IPS-20b (cell line): ENCODE data around the gene LUC7L.
"Not testable (repeated sequence)": the region's sequence is repeated elsewhere in the genome, so short reads cannot be mapped to it uniquely, and the experiment has no call there.

ENCODE experiments used
- H3K27ac ChIP-seq: one replicate; pipeline ENCODE4 v1.5.1; 2013; ENCODE audit warnings: low read length
- H3K27me3 ChIP-seq: 2 replicates; pipeline ENCODE4 v1.6.1; 2013; ENCODE audit warnings: mild to moderate bottlenecking, low read length, inconsistent platforms; ENCODE audit not compliant: insufficient read depth
- H3K36me3 ChIP-seq: 2 replicates; pipeline ENCODE4 v1.6.1; 2013; ENCODE audit warnings: low read depth, mild to moderate bottlenecking, inconsistent platforms, low read length, moderate library complexity; ENCODE audit not compliant: insufficient read depth
- H3K4me1 ChIP-seq: 2 replicates; pipeline ENCODE4 v1.6.1; 2013; ENCODE audit warnings: mild to moderate bottlenecking, control low read depth, inconsistent platforms, low read length, moderate library complexity; ENCODE audit not compliant: insufficient read depth
- H3K4me3 ChIP-seq: 2 replicates; pipeline ENCODE4 v1.5.1; 2013; ENCODE audit warnings: mild to moderate bottlenecking, low read length, inconsistent platforms
- H3K9ac ChIP-seq: 2 replicates; pipeline ENCODE4 v1.6.1; 2013; ENCODE audit warnings: low read depth, mild to moderate bottlenecking, inconsistent platforms, low read length, moderate library complexity
- H3K9me3 ChIP-seq: 2 replicates; pipeline ENCODE4 v1.6.1; 2013; ENCODE audit warnings: mild to moderate bottlenecking, low read depth, low read length, inconsistent platforms; ENCODE audit not compliant: insufficient read depth

The LUC7L gene

DNA sequence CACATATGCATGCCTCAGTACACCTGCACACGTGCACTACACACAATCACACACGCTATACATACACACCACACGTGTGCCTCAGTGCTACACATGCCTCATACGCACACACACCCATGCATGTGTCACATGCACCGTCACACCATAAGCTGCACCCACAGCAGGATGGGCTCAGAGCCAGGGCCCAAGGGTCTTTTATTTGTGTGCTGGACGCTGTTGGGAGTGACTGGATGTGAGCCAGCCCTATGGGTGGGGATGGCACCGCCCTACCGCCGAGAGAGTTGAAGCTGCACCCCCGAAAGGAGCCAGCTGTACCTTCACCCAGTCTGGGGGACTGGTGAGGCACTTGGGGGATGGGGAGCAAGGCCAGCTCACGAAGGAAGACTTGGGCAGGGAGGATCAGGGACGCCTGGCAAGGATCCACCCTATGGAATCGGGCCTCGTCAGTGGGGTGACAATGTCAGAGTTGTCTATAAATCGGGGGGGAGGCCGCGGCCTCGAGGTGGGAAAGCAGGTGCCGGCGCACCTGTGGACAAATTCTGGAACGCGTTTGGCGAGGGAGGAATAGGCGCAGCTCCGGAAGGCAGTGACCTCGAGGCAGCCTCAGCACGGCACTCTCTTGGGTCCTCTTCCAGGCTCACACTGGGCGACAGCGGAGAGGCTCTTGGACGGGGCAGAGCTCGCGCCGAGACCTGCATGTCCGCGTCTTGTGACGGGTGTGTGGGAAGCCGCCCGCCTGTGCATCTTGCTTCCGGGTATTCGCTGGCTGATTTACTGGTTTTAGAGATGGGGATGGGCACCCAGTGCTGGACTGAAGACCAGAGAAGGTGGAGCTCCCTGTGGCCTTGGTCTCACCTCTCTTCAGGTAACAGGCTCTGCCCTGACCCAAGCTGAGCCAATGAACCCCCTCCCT lies 39.1 kb upstream of the LUC7L start:
- Histone ChIP-seq H3K27ac (no peak overlapping the region), H3K4me1 (no peaks in the 10 kb centered on the region), H3K36me3 (peaks cover 11% of the 10 kb centered on the region; the same call in 1 of the 2 replicates), H3K9ac (no peak overlapping the region), H3K27me3 (no peaks in the 10 kb centered on the region), H3K9me3 (no peaks in the 10 kb centered on the region), H3K4me3 (no peak overlapping the region)

DNA sequence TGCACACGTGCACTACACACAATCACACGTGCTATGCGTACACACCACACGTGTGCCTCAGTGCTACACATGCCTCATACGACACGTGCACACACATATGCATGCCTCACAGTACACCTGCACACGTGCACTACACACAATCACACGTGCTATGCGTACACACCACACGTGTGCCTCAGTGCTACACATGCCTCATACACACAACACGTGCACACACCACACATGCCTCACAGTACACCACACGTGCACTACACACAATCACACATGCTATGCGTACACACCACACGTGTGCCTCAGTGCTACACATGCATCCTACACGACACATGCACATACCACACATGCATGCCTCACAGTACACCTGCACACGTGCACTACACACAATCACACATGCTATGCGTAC lies 38.3 kb upstream of the LUC7L start:
- H3K27me3 ChIP-seq, H3K27ac ChIP-seq, H3K9me3 ChIP-seq, H3K4me1 ChIP-seq, H3K4me3 ChIP-seq, H3K9ac ChIP-seq: not testable (repeated sequence)
- H3K36me3 ChIP-seq = peaks cover 14% of the 10 kb centered on the region; the same call in 1 of the 2 replicates

DNA sequence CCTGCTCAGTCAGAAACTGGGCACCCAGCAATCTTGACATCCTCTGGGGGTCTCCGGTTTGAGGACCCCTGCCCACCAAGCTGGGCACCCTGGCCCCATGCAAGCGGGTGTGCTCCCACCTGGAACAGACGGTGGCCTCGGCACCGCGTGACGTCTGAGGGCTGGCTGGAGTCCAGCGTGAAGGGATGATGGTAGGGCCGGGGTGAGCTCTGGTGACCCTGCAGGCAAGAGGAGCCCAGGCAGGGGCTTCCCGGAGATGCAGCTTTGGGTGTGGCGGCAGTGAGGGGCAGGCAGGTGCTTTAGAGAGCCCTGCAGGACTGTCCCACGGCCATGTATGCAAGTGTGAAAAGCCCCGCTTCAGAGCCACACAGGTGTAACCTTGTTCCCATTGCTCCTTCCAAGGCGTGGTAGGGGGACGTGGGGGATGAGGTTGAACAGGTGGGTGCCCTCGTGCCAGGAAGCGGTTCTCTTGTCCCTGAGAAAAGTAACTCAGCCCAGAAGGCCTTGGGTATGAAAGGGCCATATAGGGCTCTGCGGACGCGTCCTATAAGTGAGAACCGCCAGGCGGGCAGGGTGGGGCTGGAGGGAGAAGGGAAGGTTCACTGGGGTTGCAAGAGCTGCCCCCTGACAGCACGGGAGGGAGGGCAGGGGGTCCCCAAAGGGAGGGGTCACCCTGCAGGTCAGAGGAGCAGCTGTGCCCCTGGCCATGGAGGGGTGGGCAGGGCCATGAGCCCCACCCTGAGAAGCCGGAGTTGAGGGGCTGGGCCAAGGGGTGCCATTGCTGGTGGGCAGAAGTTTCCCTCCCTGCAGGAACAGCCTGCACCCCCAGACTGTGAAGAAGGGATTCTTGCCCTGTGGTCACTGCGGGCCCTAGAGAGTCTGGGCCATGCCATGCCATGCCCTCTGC lies 37.3 kb upstream of the LUC7L start:
- Histone ChIP-seq H3K4me3 (no peak overlapping the region), H3K27ac (no peak overlapping the region), H3K36me3 (peaks cover 22% of the 10 kb centered on the region), H3K9ac (no peak overlapping the region), H3K4me1 (no peaks in the 10 kb centered on the region), H3K27me3 (no peaks in the 10 kb centered on the region), H3K9me3 (no peaks in the 10 kb centered on the region)

DNA sequence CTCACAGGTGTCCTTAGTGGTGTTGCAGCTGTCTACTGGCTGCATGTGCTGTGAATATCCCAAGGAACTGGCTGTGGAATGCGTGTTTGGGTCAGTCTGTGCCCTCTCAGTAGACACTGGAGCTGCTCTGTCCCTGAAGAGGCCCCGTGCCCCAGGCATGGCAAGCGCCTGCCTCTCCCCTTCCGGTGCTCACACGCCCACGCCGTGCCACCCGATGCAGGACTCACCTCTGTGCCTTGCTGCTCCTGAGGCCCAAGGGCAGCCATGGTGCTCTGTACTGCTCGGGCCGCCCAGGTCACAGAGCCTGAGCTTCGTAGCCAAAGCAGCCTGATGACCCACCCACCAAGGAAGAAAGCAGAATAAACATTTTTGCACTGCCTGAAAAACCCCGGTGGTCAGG lies 36.5 kb upstream of the LUC7L start:
- Histone ChIP-seq H3K36me3 (peaks cover 30% of the 10 kb centered on the region), H3K27ac (no peak overlapping the region), H3K4me3 (no peak overlapping the region)

DNA sequence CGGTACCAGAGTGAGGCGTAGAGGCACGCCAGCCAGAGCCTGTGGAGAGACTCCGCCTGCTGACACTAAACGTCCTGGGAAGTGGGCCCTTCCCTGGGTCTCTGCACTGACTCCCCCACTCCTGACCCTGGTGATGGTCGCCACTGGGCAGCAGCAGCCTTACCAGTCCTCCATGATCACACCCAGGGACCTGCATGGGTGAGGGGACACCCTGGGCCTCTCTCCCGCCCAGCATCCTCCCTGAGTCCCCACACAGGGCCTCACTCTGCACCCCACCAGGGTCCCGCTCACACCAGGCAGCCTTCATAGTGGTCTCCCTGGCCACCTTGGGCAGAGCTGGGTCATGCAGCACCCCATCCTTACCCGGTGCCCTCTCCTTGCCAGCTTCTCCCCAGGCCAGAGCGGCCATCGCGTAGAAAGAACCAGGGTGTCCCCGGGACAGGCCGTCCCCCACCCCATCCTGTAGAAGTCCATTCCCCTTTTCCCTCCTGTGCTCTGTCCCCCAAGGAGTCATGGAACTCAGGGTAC lies 35.8 kb upstream of the LUC7L start:
- H3K4me3 ChIP-seq = no peak overlapping the region
- H3K9ac ChIP-seq = no peak overlapping the region
- no peaks in the 10 kb centered on the region for H3K4me1 ChIP-seq
- H3K9me3 ChIP-seq = no peaks in the 10 kb centered on the region
- no peak overlapping the region for H3K27ac ChIP-seq
- no peaks in the 10 kb centered on the region for H3K27me3 ChIP-seq
- H3K36me3 ChIP-seq = peaks cover 35% of the 10 kb centered on the region

More for the DNA sequence above, 36.5 kb upstream of the LUC7L start:
- Histone ChIP-seq H3K9ac (no peak overlapping the region), H3K27me3 (no peaks in the 10 kb centered on the region), H3K4me1 (no peaks in the 10 kb centered on the region), H3K9me3 (no peaks in the 10 kb centered on the region)

DNA sequence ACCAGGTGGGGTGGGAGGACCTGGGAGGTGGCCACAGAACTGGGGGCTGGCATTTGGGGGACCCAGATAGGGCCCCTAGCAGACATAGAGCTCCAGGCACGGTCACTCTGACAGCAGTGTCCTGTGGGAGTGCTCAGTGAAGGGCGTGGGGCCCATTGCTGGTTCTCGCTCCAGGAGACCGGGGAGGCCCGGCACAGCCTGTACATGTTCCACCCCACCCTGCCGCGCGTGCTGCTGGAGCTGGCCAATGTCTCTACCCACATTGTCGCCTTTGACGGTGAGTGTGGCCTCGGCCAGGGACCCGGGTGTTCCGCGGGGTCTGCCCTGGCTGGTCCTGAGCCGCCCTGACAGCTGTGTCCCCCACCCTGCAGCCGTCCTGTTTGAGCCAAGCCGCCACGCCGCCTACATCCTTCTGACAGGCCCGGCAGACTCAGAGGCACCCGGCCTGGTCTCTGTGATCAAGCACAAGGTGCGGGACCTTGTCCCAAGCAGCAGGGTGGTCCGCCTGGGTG lies 35.2 kb upstream of the LUC7L start:
- no peak overlapping the region for H3K4me3 ChIP-seq
- no peak overlapping the region for H3K9ac ChIP-seq
- no peaks in the 10 kb centered on the region for H3K27me3 ChIP-seq
- H3K27ac ChIP-seq = no peak overlapping the region
- no peaks in the 10 kb centered on the region for H3K9me3 ChIP-seq
- H3K36me3 ChIP-seq = peaks cover 41% of the 10 kb centered on the region
- no peaks in the 10 kb centered on the region for H3K4me1 ChIP-seq

DNA sequence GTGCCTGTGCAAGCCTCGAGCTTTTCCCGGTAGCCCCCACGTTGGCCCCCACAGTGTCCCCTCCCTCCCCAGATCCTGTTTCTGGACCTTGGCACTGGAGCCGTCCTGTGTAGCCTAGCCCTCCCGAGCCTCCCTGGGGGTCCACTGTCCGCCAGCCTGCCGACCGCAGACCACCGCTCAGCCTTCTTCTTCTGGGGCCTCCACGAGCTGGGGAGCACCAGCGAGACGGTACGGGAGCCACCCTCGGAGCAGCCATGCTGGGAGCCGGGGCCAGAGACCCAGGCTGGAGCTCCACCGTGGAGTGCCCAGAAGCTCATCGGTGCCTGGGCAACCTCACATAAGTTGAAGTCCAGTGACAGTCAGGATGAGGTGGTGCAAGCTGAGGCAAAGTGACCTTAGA lies 34.7 kb upstream of the LUC7L start:
- H3K4me1 ChIP-seq = no peaks in the 10 kb centered on the region
- H3K9me3 ChIP-seq = no peaks in the 10 kb centered on the region
- no peak overlapping the region for H3K27ac ChIP-seq
- no peaks in the 10 kb centered on the region for H3K27me3 ChIP-seq
- no peak overlapping the region for H3K9ac ChIP-seq
- no peak overlapping the region for H3K4me3 ChIP-seq
- peaks cover 47% of the 10 kb centered on the region for H3K36me3 ChIP-seq

DNA sequence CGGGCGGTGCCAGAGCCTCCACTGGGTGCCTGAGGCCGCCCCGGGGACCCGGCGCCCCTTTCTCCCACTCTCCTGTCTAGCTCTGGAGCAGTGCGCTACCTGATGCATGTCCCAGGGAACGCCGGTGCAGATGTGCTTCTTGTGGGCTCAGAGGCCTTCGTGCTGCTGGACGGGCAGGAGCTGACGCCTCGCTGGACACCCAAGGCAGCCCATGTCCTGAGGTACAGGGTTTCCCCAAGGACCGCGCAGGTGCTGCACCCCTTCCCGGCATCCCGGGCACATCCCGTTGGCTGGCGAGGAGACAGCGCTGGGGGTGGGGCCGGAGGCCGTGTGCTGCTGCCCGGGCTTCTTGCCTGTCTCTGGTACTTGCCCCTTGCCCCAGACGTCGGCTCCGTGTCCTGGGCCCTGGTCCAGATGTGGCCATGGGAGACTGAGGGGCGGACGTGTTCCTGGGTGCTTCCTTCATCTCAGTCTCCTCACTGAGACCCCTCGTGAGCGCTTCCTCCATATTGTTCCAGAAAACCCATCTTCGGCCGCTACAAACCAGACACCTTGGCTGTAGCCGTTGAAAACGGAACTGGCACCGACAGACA lies 34.0 kb upstream of the LUC7L start:
- no peaks in the 10 kb centered on the region for H3K4me1 ChIP-seq
- no peak overlapping the region for H3K27ac ChIP-seq
- no peak overlapping the region for H3K9ac ChIP-seq
- peaks cover 47% of the 10 kb centered on the region for H3K36me3 ChIP-seq
- no peaks in the 10 kb centered on the region for H3K9me3 ChIP-seq
- no peak overlapping the region for H3K4me3 ChIP-seq
- no peaks in the 10 kb centered on the region for H3K27me3 ChIP-seq

DNA sequence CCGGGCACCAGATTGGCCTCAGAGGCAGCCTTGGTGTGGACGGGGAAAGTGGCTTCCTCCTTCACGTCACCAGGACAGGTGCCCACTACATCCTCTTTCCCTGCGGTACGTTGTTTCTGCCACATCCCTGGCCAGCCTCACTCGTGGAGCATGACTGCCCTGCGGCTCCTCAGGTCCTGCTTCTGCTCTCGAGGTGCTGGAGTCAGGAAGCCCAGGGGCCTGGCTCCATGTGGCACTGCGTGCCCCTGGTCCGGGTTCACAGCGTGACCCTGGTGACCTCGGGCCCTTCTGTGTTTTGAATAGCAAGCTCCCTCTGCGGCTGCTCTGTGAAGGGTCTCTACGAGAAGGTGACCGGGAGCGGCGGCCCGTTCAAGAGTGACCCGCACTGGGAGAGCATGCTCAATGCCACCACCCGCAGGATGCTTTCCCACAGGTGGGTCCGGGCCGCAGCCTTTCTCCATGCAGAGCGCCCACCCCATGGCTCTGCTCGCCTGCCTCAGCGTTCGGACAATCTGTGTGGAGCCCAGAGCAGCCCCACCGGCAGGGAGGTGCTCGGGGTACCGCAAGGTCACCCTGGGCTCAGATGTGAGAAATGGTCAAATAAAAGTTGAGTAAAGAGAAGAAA lies 33.0 kb upstream of the LUC7L start:
- Histone ChIP-seq H3K27ac (no peak overlapping the region), H3K9ac (no peak overlapping the region), H3K4me1 (no peaks in the 10 kb centered on the region), H3K36me3 (peaks cover 47% of the 10 kb centered on the region), H3K4me3 (no peak overlapping the region), H3K27me3 (no peaks in the 10 kb centered on the region), H3K9me3 (no peaks in the 10 kb centered on the region)

DNA sequence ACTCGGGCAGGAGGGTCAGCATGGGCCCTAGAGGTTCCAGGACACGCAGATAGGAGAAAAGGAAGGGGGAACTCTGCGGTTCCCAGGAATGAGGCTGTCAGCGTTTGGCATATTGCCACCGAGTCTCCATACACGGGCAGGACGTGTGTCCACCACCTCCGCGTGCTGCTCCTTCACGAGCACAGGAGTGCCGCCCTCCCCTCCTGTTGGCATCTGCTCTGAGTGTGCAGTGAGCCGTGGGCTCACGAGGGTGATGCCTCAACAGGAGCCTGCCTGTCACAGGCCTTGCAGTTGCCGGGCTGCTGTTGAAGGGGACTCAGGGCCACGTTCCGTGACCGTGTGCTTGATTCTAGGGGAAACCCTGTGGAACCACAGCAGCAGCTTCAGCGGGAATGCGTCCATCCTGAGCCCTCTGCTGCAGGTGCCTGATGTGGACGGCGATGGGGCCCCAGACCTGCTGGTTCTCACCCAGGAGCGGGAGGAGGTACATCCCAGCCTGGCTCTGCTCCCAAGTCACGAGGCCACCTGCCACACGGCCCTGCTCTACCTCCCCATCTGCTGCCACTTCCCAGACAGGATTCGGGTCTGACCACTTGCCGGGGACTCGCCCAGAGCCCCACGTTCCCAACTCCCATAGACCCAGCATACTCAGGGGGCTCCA lies 31.9 kb upstream of the LUC7L start:
- no peaks in the 10 kb centered on the region for H3K4me1 ChIP-seq
- H3K36me3 ChIP-seq = peaks cover 49% of the 10 kb centered on the region
- no peaks in the 10 kb centered on the region for H3K27me3 ChIP-seq
- no peak overlapping the region for H3K27ac ChIP-seq
- no peak overlapping the region for H3K4me3 ChIP-seq
- no peaks in the 10 kb centered on the region for H3K9me3 ChIP-seq
- H3K9ac ChIP-seq = no peak overlapping the region
